MCF 10A (cell line): ENCODE results near the gene FAM193B. TPM values are rescaled to one million over a fixed set of nuclear protein-coding genes. Genes with fewer than 3 reads are reported as not detected.
A peak's percentile ranks its signal among the peaks of the same experiment; 100 is the strongest.

Source experiments
- BruUV-seq: library from RNA; stranded (reverse); fragments of 400-500 nt; replicated peaks from 2 replicates; lab custom pipeline; 2021; lab: Mats Ljungman, UMichigan
- CTCF ChIA-PET: fragments of 300-600 bp; sonication (Branson Sonifier 250); formaldehyde crosslinking; extraction: SDS; loops from one replicate; lab custom pipeline; 2021; ENCODE audit warnings: antibody characterized with exemption, inconsistent platforms; lab: Yijun Ruan, JAX
- POLR2A ChIA-PET: fragments of 300-600, 350-650 bp; sonication (Branson Sonifier 250); formaldehyde crosslinking; extraction: SDS; loops from one replicate; lab custom pipeline; 2020; ENCODE audit warnings: antibody characterized with exemption, inconsistent platforms; lab: Yijun Ruan, JAX
- DNase-seq: peaks from one replicate; pipeline ENCODE4 v3.0.0-alpha.2; 2018; ENCODE audit not compliant: unreplicated experiment
- H3K27ac Mint-ChIP-seq: one replicate; pipeline ENCODE4 v1.8.0; 2022; ENCODE audit warnings: mild to moderate bottlenecking, low read depth, mixed read lengths; ENCODE audit not compliant: unreplicated experiment
- H3K27me3 Mint-ChIP-seq: one replicate; pipeline ENCODE4 v1.8.0; 2022; ENCODE audit warnings: mixed read lengths; ENCODE audit not compliant: insufficient read depth, unreplicated experiment
- H3K36me3 Mint-ChIP-seq: one replicate; pipeline ENCODE4 v1.8.0; 2022; ENCODE audit warnings: mild to moderate bottlenecking, moderate library complexity, mixed read lengths; ENCODE audit not compliant: insufficient read depth, unreplicated experiment
- H3K4me1 Mint-ChIP-seq: one replicate; pipeline ENCODE4 v1.8.0; 2022; ENCODE audit warnings: mixed read lengths; ENCODE audit not compliant: insufficient read depth, unreplicated experiment
- H3K4me3 Mint-ChIP-seq: one replicate; pipeline ENCODE4 v1.8.0; 2022; ENCODE audit warnings: mild to moderate bottlenecking, moderate library complexity, mixed read lengths; ENCODE audit not compliant: unreplicated experiment
- H3K9me3 Mint-ChIP-seq: one replicate; pipeline ENCODE4 v1.8.0; 2022; ENCODE audit warnings: mixed read lengths; ENCODE audit not compliant: unreplicated experiment
- CTCF ChIP-seq: fragments of 200-600 bp; IDR thresholded peaks from one replicate; pipeline ENCODE4 v1.8.0; 2022; ENCODE audit warnings: antibody characterized with exemption, mild to moderate bottlenecking; ENCODE audit not compliant: unreplicated experiment
- intact Hi-C: fragments of 100-400 bp; cut with micrococcal nuclease; formaldehyde crosslinking; loops from 2 replicates; pipeline ENCODE4 v1.14.1; 2022
- total RNA-seq: library from RNA; stranded (reverse); gene quantifications from 2 replicates; pipeline ENCODE4 v1.2.3, GENCODE V29; 2022

Gene FAM193B
- total RNA-seq, 1 experiment from 2014 or later, result 80.4 TPM

DNA sequence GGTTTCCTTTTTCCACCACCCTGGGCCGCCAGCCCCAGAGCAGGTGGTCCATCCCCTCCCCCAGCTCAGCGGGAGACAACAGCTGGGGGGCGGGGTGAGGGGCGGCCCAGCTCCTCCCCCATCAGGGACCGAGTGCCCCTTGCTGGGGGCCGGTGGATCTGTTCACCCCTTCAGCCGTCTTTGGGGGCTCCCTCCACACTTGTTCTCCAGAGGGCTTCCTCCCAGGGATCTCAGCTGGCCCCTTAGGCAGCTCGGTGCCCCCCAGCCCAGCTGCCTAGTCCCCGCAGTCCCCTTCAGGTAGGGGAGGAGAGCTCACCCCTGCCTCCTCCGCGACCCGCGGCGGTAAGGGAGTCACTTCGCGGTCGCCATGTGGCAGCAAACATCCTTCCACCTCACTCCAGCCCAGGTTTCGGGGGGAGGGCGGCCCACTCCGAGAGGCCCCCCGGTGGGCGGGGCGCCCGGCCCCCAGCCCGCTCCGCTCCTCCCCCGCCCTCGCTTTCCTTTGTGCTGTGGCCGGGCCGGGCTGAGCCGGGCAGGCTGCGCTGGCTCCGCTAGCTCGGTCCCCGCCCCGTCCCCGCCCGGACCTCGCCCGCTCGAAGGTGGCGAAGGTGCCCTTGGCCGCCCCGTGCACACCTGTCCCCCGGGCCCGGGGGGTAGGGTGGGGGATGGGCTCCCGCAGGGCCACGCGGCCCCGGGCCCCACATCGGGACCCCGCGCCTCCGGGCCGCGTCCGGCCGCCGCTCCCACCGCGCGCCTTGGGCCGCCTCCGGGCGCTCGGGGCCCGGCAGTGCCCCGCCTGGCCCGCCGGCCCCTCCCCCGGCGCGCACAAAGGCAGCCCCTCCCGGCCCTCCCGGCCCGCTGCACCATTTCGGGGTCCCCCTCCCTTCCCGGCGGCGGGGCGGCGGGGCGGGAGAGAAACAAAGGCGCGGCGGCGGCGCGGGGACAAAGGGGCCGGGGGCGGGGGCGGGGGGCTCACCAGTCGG is 81.6 kb downstream of the FAM193B start:
- Mint-ChIP-seq H3K27ac (no peak overlapping the region), H3K4me3 (peak overlapping the region; percentile 74), H3K36me3 (peaks cover 3% of the 10 kb centered on the region), H3K4me1 (peaks cover 50% of the 10 kb centered on the region), H3K27me3 (no peaks in the 10 kb centered on the region), H3K9me3 (no peaks in the 10 kb centered on the region)
- TF ChIP-seq CTCF, result no peak
- CTCF ChIA-PET, result interaction anchor here (0.5 to 5.9 kb wide), 15 partner anchors 16 to 1591 kb away, joined by 3 to 65 read pairs (median 4); partner anchors contain the start of genes F12 and PDLIM7
- POLR2A ChIA-PET, result interaction anchor here (0.7 to 2.8 kb wide), 5 partner anchors 10 to 30 kb away, joined by 3 to 14 read pairs (median 5); partner anchors contain the start of gene PDLIM7
- BruUV-seq, result no TSS peak
- intact Hi-C loops, result no loop called here
- DNase-seq, result no peak

DNA sequence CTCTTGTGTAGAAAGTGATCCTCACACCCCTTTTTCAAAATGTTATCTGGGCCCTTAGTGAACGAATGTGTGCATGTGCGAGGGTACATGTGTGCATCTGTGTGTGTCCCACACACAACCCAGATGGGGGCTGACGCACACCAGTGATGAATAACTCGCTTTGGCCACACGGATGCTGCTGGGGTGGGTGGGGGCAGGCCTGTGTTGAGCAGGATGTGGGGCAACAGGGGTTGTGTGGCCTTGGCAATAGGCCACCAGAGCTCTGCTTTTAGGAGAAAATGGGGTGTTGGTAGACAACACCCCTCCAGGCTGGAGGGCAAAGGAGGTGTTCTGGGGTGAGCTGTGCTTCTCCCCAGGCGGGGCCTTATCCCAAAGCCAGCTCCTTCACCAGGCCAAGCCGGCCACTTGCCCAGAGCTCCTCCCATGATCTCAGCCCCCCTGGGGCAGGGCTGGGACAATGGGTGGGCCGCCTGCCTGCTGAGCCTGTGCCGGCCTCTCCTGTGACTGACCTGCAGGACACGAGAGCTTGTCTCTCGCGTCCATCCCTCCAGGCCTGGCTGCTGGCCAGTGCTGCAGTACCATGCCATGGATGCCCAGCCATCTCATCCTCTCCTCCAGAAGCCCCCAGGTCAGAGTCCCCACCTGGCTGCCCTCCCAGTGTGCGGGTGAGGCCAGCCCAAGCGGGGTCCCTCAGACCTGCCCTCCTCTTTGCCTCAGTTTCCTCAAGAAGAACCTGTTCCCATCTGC is 82.6 kb downstream of the FAM193B start:
- no peak for DNase-seq
- ChIA-PET POLR2A (interaction anchor here (0.7 to 2.8 kb wide), 3 partner anchors 17 to 25 kb away, joined by 4 to 14 read pairs (median 5); partner anchors contain the start of gene PDLIM7), CTCF (interaction anchor here (0.5 to 5.9 kb wide), 12 partner anchors 14 to 1592 kb away, joined by 3 to 65 read pairs (median 5); partner anchors contain the start of genes F12 and PDLIM7)
- Mint-ChIP-seq H3K9me3 (no peaks in the 10 kb centered on the region), H3K4me3 (peak overlapping the region; percentile 74), H3K27me3 (no peaks in the 10 kb centered on the region), H3K27ac (peak overlapping the region; percentile 39), H3K36me3 (peaks cover 10% of the 10 kb centered on the region), H3K4me1 (peaks cover 46% of the 10 kb centered on the region)
- no TSS peak for BruUV-seq
- intact Hi-C loops, result no loop called here
- TF ChIP-seq CTCF, result no peak

DNA sequence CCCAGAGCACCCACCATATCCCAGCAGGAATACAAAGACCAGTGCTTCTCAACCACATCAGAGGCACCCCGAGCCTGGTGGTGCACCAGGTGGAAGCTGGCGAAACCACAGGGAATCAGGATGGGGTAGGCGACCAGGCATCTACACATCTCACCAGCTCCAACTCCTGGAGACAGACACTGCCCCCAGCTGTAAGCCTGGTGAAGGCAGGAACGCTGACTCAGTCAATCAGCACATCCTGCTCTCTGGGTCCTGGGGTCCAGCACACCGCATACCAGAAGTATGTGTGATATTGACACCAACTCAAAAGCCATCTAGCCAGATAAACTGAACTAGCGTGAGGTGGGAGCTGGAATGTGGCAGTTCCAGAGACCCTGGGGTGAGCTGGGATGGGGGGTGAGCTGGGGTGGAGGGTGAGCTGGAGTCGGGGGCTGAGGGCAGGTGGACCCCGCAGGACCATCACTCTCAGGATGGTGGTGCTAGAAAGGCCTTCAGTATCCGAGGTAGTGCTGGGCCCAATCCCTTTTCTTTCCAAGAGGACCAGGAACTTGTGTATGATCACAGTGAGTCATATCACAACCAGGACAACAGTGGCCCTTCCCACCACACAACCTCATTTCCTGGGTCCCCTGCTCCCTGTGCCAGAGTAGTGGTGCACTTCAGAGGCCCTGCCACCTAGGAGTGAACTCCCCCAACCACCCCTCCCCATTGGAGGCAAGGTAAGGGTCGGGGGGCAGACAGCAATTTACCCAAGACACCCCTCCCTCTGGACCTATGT is 83.4 kb downstream of the FAM193B start:
- H3K4me1 Mint-ChIP-seq, result peaks cover 46% of the 10 kb centered on the region
- TF ChIP-seq CTCF, result no peak
- CTCF ChIA-PET, result interaction anchor here (0.6 to 5.9 kb wide), 6 partner anchors 14 to 102 kb away, joined by 4 to 65 read pairs (median 10); partner anchors contain the start of gene PDLIM7
- no peak for DNase-seq
- POLR2A ChIA-PET, result interaction anchor here (2.8 kb wide), 1 partner anchor 26 kb away, joined by 14 read pairs; the partner anchor contains the start of gene PDLIM7
- no peaks in the 10 kb centered on the region for H3K9me3 Mint-ChIP-seq
- no peaks in the 10 kb centered on the region for H3K27me3 Mint-ChIP-seq
- peaks cover 17% of the 10 kb centered on the region for H3K36me3 Mint-ChIP-seq
- H3K27ac Mint-ChIP-seq, result peak overlapping the region; percentile 39
- BruUV-seq, result TSS peak; percentile 10
- intact Hi-C loops, result no loop called here
- peak overlapping the region; percentile 74 for H3K4me3 Mint-ChIP-seq

Other genes starting within 250 kb of the FAM193B start
- gene MXD3, start 242.7 kb downstream of the FAM193B start, total RNA-seq, result 8.4 and 13.2 TPM in 2 replicates
- 221 and 279 TPM in 2 replicates for gene LMAN2, start 202.9 kb downstream of the FAM193B start, total RNA-seq
- gene RGS14, start 196.6 kb downstream of the FAM193B start, total RNA-seq, result 7.8 and 12.6 TPM in 2 replicates
- not detected in 2 replicates for gene SLC34A1, start 170.1 kb downstream of the FAM193B start, total RNA-seq
- gene PFN3, start 153.9 kb downstream of the FAM193B start, total RNA-seq, result not detected in 2 replicates
- 13.6 and 16.5 TPM in 2 replicates for gene F12, start 145.0 kb downstream of the FAM193B start, total RNA-seq
- 45.2 and 52.0 TPM in 2 replicates for gene GRK6, start 127.9 kb downstream of the FAM193B start, total RNA-seq
- gene PRR7, start 107.7 kb downstream of the FAM193B start, total RNA-seq, result 15.0 and 23.2 TPM in 2 replicates
- gene DBN1, start 80.9 kb downstream of the FAM193B start, total RNA-seq, result 149 and 165 TPM in 2 replicates
- 164 and 257 TPM in 2 replicates for gene PDLIM7, start 57.0 kb downstream of the FAM193B start, total RNA-seq
- 5.4 and 6.0 TPM in 2 replicates for gene DOK3, start 44.7 kb downstream of the FAM193B start, total RNA-seq
- 125 and 135 TPM in 2 replicates for gene DDX41, start 37.6 kb downstream of the FAM193B start, total RNA-seq
- gene TMED9, start 37.6 kb upstream of the FAM193B start, total RNA-seq, result 301 and 365 TPM in 2 replicates
- 37.9 and 38.8 TPM in 2 replicates for gene B4GALT7, start 45.6 kb upstream of the FAM193B start, total RNA-seq
- not detected in 2 replicates for gene FAM153A, start 228.3 kb upstream of the FAM193B start, total RNA-seq